Right forelimb (tissue), 1 donor: Measurements from ENCODE around the gene TCERG1L.

Experiments
- DNase-seq: peaks from one replicate; pipeline ENCODE4 v3.0.0-alpha.2; 2018

Gene TCERG1L

GRCh38 chr10:131315344-131315743 lies 3.8 kb upstream of the TCERG1L start:
- DNase-seq: no peak

GRCh38 chr10:131314799-131315198 lies 3.3 kb upstream of the TCERG1L start:
- no peak for DNase-seq

GRCh38 chr10:131314148-131314547 lies 2.6 kb upstream of the TCERG1L start:
- DNase-seq: no peak

- DNase-seq: no peak
These were observed 1.9 kb upstream of the TCERG1L start for GRCh38 chr10:131313377-131313776.

GRCh38 chr10:131312478-131312836 lies 936 bp upstream of the TCERG1L start:
- DNase-seq: peak; percentile 61

- DNase-seq: no peak
These were observed 190 bp downstream of the TCERG1L start for GRCh38 chr10:131311402-131311660.

- no peak for DNase-seq
These were observed 745 bp downstream of the TCERG1L start for GRCh38 chr10:131310551-131311401.

- no peak for DNase-seq
These were observed 1.4 kb downstream of the TCERG1L start for GRCh38 chr10:131310142-131310541.

- DNase-seq: no peak
These were observed 11.0 kb downstream of the TCERG1L start for GRCh38 chr10:131300508-131300907.

GRCh38 chr10:131290781-131291180 lies 20.7 kb downstream of the TCERG1L start:
- no peak for DNase-seq

GRCh38 chr10:131288648-131289047 lies 22.9 kb downstream of the TCERG1L start:
- DNase-seq: no peak

GRCh38 chr10:131282961-131283360 lies 28.6 kb downstream of the TCERG1L start:
- no peak for DNase-seq

- no peak for DNase-seq
These were observed 31.4 kb downstream of the TCERG1L start for GRCh38 chr10:131280101-131280500.

- DNase-seq: no peak
These were observed 32.0 kb downstream of the TCERG1L start for GRCh38 chr10:131279516-131279915.

- DNase-seq: no peak
These were observed 33.6 kb downstream of the TCERG1L start for GRCh38 chr10:131277969-131278368.

- DNase-seq: no peak
These were observed 34.2 kb downstream of the TCERG1L start for GRCh38 chr10:131277278-131277677.

- no peak for DNase-seq
These were observed 35.8 kb downstream of the TCERG1L start for GRCh38 chr10:131275691-131276090.

- no peak for DNase-seq
These were observed 36.6 kb downstream of the TCERG1L start for GRCh38 chr10:131274883-131275282.

GRCh38 chr10:131274133-131274880 lies 37.2 kb downstream of the TCERG1L start:
- no peak for DNase-seq

- DNase-seq: no peak
These were observed 38.0 kb downstream of the TCERG1L start for GRCh38 chr10:131273476-131273875.

GRCh38 chr10:131272897-131273451 lies 38.5 kb downstream of the TCERG1L start:
- DNase-seq: no peak

GRCh38 chr10:131271966-131272365 lies 39.6 kb downstream of the TCERG1L start:
- no peak for DNase-seq

GRCh38 chr10:131271195-131271880 lies 40.2 kb downstream of the TCERG1L start:
- no peak for DNase-seq
